Esophagus mucosa (tissue), 1 donor: ENCODE results near the gene MTERF4. TPM values are rescaled to one million over a fixed set of nuclear protein-coding genes. Genes with fewer than 3 reads are reported as not detected.
"Not testable (repeated sequence)": the region's sequence is repeated elsewhere in the genome, so short reads cannot be mapped to it uniquely, and the experiment has no call there.

Experiments used
- ATAC-seq: fragments of 200-7000 bp; cut with Tn5 transposase; one replicate; pipeline ENCODE4 v1.9.1; 2020
- total RNA-seq: library from RNA; stranded (reverse); gene quantifications from one replicate; pipeline ENCODE4 v1.2.4, GENCODE V29; 2023
- donor health status: DM: yes; HTN: yes; CAD: no.

MTERF4 gene
- total RNA-seq, 1 donor from 2014 or later = 23.7 TPM

DNA sequence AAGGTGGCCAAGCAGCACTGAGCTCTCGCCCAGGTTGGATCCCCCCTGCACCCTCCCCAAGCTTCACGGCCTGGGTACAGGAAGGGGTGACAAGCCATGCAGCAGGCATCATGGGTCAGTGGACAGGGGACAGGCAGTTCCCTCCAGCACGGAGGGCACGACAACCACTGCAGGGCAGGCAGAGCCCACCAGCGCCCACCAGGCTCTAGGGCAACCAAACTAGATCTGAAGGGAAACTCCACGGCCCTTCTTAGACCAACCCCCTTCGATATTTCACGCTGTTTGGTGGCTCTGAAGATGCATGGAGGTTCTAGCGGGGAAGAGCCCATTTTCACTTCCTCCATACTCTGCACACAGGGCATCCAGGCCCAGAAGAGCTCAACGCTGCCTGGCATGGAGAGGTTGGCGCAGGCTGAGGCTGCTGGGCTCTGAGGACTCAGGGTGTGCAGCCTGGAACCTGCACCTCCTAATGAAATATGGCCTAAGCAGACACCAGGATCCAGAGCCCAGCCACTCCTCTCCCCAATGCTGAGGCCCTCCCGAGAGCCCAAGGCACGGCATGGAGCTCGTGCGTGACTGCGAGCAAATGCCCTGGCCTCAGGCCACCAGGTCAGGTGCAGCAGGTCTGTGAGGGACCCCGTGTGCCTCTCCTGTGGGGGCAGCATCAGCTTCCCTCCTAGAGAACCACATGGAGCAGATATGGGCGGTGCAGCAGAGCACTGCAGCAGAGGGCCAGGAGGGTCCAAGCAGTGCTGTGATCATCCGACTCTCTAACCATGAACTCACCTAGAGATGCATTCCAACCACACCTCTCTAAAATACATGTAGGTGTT, 8.7 kb upstream of the MTERF4 start:
- ATAC-seq = peak; percentile 40

- no peak for ATAC-seq
These were observed 8.1 kb upstream of the MTERF4 start for GRCh38 chr2:241110089-241110606.

DNA sequence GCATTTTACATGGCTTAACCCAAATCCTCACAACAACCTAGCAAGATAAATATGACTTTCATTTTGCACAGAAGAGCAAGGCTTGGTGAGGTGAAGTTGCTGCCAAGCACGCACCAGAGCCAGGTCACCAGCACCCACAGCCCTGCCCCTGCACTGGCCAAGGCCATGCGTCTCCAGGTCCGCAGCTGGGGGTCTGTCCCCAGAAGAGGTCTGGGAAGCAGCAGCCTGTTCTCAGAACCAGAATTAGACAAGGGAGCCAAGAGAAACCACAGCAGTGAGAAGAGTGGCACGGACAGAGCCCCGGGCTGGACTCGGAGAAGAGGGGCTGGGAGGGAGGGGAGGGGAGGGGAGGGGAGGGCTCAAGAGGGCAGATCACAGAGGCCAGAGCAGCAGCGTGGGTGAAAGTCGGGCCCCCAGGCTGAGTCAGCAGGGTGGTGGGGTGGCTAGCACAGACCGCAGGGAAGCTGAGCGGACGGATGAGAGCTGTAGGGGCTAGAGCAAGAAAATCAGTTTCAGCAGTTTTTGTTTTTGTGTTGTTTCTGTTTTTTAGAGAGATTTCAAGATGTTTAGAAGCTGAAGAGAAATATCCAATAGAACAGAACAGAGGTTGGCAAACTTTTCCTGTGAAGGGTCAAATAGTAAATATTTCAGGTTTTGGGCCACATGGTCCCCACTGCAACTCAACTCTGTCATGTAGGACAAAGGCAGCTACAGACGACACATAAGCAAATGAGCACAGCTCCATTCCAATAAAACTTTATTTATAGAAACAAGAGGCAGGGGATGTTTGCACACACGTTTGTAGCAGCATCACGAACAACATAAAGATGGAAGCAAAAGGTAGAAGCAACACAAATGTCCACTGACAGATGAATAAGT, 7.4 kb upstream of the MTERF4 start:
- no peak for ATAC-seq

GRCh38 chr2:241108271-241109209, 6.5 kb upstream of the MTERF4 start:
- peak; percentile 6 for ATAC-seq

DNA sequence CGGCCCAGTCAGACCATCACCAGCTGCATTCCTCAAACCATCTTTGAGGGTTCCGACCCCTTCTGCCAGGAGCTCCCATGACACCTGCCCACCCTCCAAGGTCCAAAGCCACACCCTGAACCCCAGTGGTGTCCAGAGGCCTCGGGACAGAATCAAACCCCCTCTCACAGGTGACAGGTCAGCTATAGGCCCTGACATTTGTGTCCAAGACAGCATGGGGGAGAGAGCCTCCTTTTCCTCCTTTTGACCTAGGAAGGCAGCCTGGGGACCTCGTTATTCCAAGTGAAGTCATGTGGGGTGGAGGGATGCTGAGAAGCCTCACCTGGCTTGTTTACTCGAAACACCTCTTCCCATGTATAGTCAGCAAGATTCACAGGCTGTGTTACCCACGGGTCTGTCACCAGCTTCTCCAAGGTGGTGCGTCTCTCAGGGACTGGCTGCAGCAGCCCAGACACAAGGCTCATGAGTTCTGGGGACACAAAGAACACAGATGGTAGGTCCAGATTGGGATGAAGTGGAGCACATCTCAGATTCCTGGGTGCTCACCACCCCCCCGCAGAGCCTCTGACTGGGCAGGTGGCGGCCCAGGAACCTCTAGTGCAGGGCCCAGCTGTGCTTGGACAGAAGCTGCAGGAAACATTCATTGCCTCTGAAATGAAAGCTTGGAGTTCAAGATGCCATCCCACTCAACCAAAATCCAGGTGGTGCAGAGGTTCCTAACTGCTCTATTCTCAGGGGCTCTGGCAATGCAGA, 5.1 kb upstream of the MTERF4 start:
- no peak for ATAC-seq

DNA sequence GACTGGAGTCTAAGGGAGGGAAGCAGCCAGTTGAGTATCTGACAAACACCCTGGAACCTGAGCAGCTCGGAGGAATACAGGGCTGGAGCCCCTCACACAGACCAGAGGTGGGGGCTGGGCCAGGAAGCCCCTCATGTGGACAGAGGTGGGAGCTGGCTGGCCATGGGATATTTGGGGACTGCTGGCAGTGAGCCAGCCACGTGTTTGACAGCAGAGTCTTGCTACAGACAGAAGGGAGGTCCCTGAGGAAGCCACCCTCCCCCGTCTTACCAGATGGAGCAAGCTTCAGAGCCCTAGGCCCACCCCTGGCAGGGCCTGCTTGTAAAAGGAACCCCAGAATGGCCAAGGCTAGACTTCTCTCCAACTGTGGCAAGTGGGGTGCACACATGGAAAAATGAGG, 3.6 kb upstream of the MTERF4 start:
- ATAC-seq = no peak

GRCh38 chr2:241104611-241105010, 2.5 kb upstream of the MTERF4 start:
- ATAC-seq = not testable (repeated sequence)

GRCh38 chr2:241103176-241103595, 1.1 kb upstream of the MTERF4 start:
- no peak for ATAC-seq

DNA sequence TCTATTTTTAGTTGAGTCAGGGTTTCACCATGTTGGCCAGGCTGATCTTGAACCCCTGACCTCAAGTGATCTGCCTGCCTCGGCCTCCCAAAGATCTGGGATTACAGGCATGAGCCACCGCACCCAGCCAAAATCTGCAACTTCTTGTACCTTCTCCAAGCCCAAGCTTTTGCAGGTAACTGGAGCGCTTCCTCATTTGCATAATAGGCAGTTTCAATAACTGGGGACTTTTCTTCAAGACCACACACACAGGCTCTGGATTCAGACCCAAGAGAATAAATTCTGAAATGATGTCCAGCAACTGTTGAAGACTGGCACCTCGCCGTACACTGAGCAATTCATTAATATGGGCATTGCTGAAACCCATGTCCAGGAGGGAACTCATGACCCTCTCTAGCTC, 2.8 kb downstream of the MTERF4 start:
- ATAC-seq = no peak

DNA sequence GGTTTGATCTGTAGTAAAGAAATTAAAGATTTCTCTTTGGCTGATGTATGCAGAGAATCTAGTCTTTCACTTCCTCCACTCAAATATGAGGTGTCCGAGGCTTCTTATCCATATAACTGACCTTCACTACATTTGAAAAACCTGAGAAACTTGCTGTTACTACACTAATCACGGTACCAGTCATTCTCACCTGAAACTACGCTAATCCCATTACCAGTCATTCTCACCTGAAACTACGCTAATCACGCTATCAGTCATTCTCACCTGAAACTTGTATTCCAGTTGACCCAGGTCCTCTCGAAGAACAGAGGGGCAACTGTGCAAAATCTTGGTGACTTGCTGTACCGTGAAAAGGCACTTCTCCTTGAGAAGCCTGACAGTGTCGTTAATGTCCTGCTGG, 5.1 kb downstream of the MTERF4 start:
- peak; percentile 19 for ATAC-seq

GRCh38 chr2:241095594-241096290, 6.3 kb downstream of the MTERF4 start:
- ATAC-seq = no peak

GRCh38 chr2:241094924-241095420, 7.1 kb downstream of the MTERF4 start:
- ATAC-seq = no peak

- ATAC-seq = no peak
These were observed 7.9 kb downstream of the MTERF4 start for GRCh38 chr2:241094172-241094571.

DNA sequence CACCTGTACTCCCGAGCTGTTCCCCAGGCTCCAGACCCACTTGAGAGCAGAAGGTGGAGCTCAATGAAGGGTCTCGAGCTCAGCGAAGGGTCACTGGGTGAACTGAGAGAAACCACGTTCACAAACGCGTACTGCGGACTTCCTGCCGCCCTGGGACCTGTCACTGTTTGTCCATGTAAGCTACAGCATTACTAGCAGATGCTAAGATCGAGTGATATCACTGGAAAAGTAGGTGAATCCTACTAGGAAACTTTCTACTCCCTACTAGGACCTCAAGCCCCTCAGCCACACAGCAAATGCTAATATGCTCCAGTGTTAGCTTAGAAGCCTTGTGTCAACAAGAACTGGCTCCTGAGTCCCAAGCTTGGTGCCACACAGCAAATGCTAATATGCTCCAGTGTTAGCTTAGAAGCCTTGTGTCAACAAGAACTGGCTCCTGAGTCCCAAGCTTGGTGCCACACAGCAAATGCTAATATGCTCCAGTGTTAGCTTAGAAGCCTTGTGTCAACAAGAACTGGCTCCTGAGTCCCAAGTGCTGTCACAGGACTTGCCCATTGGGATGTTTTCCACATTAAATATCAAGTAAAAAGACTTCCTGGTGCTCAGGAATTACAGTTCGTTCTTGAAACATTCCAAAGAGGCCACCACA, 8.8 kb downstream of the MTERF4 start:
- ATAC-seq = not testable (repeated sequence)

GRCh38 chr2:241092677-241093076, 9.4 kb downstream of the MTERF4 start:
- no peak for ATAC-seq

GRCh38 chr2:241091734-241092445, 10.2 kb downstream of the MTERF4 start:
- no peak for ATAC-seq

GRCh38 chr2:241091201-241091600, 10.9 kb downstream of the MTERF4 start:
- no peak for ATAC-seq

- ATAC-seq = no peak
These were observed 13.0 kb downstream of the MTERF4 start for GRCh38 chr2:241088791-241089732.
